ENCODE measurements around the gene ATP11B.

GRCh38 chr3:182755308-182755707 is 38.0 kb upstream of the ATP11B start:
- TF ChIP-seq CTCF (IDR thresholded peaks at IDR 0.05; ENCODE audit: low read depth, low read length) (no peak), POLR2A (IDR thresholded peaks at IDR 0.05; ENCODE audit: extremely low read depth, insufficient read length) (no peak)
- TF ChIP-seq, protein P1, sequence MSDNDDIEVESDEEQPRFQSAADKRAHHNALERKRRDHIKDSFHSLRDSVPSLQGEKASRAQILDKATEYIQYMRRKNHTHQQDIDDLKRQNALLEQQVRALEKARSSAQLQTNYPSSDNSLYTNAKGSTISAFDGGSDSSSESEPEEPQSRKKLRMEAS (IDR thresholded peaks at IDR 0.05; ENCODE audit: low read depth, low read length), result no peak
